Panc1 (cell line): Measurements from ENCODE around the gene TECPR1. TPM values are rescaled to one million over a fixed set of nuclear protein-coding genes. Genes with fewer than 3 reads are reported as not detected.

Experiments used
- ATAC-seq: fragments of 200-7000 bp; cut with Tn5 transposase; 2 replicates; pipeline ENCODE4 v1.9.1; 2020; ENCODE audit warnings: mild to moderate bottlenecking, moderate library complexity
- BruUV-seq: library from RNA; stranded (reverse); fragments of 400-500 nt; replicated peaks from 2 replicates; lab custom pipeline; 2021; lab: Mats Ljungman, UMichigan
- CTCF ChIA-PET: fragments of 300-600 bp; sonication (Branson Sonifier 250); formaldehyde crosslinking; loops from one replicate; lab custom pipeline; 2022; ENCODE audit warnings: antibody characterized with exemption; lab: Charles Lee
- POLR2A ChIA-PET: fragments of 300-600 bp; sonication (Branson Sonifier 250); formaldehyde crosslinking; loops from one replicate; lab custom pipeline; 2022; ENCODE audit warnings: antibody characterized with exemption; lab: Charles Lee
- DNase-seq: peaks from one replicate; pipeline ENCODE4 v3.0.0-alpha.2; 2010; ENCODE audit warnings: low read depth, low spot score
- H3K27ac ChIP-seq: 2 replicates; pipeline ENCODE4 v1.5.1; 2011; ENCODE audit warnings: mild to moderate bottlenecking, low read length, inconsistent platforms
- H3K27me3 ChIP-seq: fragments of 200-500 bp; sonication (Bioruptor generic); 2 replicates; pipeline ENCODE4 v1.6.0; 2014; ENCODE audit warnings: low read length, inconsistent platforms; ENCODE audit not compliant: control insufficient read depth, insufficient read depth
- H3K36me3 ChIP-seq: fragments of 200-500 bp; sonication (Bioruptor generic); 2 replicates; pipeline ENCODE4 v1.5.1; 2014; ENCODE audit warnings: inconsistent platforms, mild to moderate bottlenecking, low read length, moderate library complexity; ENCODE audit not compliant: control insufficient read depth, insufficient read depth
- H3K4me1 ChIP-seq: 2 replicates; pipeline ENCODE4 v1.5.1; 2011; ENCODE audit warnings: inconsistent platforms, mild to moderate bottlenecking, low read length, moderate library complexity; ENCODE audit not compliant: control insufficient read depth, insufficient read depth
- H3K4me3 ChIP-seq, 2 experiments: 2 replicates each; pipeline ENCODE4 v1.5.1; 2011 to 2012; ENCODE audit warnings: low read depth in 2 of 2, low read length in 2 of 2, mild to moderate bottlenecking in 2 of 2, inconsistent platforms in 1 of 2, moderate library complexity in 1 of 2
- H3K9me3 ChIP-seq: fragments of 200-500 bp; sonication (Bioruptor generic); 2 replicates; pipeline ENCODE4 v1.5.1; 2014; ENCODE audit warnings: low read depth, mild to moderate bottlenecking, inconsistent platforms, low read length, moderate library complexity; ENCODE audit not compliant: control insufficient read depth, insufficient read depth
- CTCF ChIP-seq: fragments of 450-650 bp; IDR thresholded peaks from 2 replicates; pipeline ENCODE4 v1.5.1; 2017; ENCODE audit warnings: mild to moderate bottlenecking
- POLR2AphosphoS5 ChIP-seq: IDR thresholded peaks from 2 replicates; pipeline ENCODE4 v1.6.1; 2012; ENCODE audit warnings: mild to moderate bottlenecking, low read depth, low read length, moderate library complexity
- REST ChIP-seq, 2 experiments: IDR thresholded peaks; 2 replicates each; pipeline ENCODE4 v1.6.1; 2011 to 2012; ENCODE audit warnings: low read depth in 2 of 2, control low read depth in 1 of 2, low read length in 1 of 2, mild to moderate bottlenecking in 1 of 2, moderate library complexity in 1 of 2; ENCODE audit not compliant: insufficient read depth in 1 of 2
- SIN3A ChIP-seq: IDR thresholded peaks from 2 replicates; pipeline ENCODE4 v1.6.1; 2012; ENCODE audit warnings: low read depth, mild to moderate bottlenecking, low read length, moderate library complexity, borderline replicate concordance; ENCODE audit not compliant: insufficient read depth
- TCF7L2 ChIP-seq: IDR thresholded peaks from 2 replicates; pipeline ENCODE4 v1.6.1; 2011; ENCODE audit warnings: mild to moderate bottlenecking, low read depth, low read length, inconsistent platforms
- in situ Hi-C: cut with HindIII; loops from 2 replicates; pipeline ENCODE4 v1.10.0; 2016; ENCODE audit warnings: low sequenced_read_pairs, low pct_unique_long_range_greater_than_20kb
- intact Hi-C: fragments of 100-400 bp; cut with micrococcal nuclease; formaldehyde crosslinking; loops from one replicate; pipeline ENCODE4 v1.10.0; 2022; ENCODE audit not compliant: unreplicated experiment
- total RNA-seq: library from RNA; stranded (reverse); gene quantifications from one replicate; pipeline ENCODE4 v1.2.1, GENCODE V29; 2021; ENCODE audit not compliant: unreplicated experiment

TECPR1 gene
- total RNA-seq, 1 experiment from 2014 or later = 21.0 TPM

- no peaks in the 10 kb centered on the region for H3K27me3 ChIP-seq
- H3K4me3 ChIP-seq = no peak overlapping the region
- BruUV-seq = no TSS peak
- in situ Hi-C loops = no loop called here
- DNase-seq = no peak
- intact Hi-C loops = no loop called here
- no peak for TF ChIP-seq SIN3A
- no peak for TF ChIP-seq TCF7L2
- no peak for TF ChIP-seq REST (IDR thresholded peaks at IDR 0.05; ENCODE audit: insufficient read depth in 1 of 2, low read depth in 2 of 2, low read length in 1 of 2)
- no peak for TF ChIP-seq CTCF
- no peak for TF ChIP-seq POLR2AphosphoS5
- no peak for ATAC-seq
- no peak overlapping the region for H3K27ac ChIP-seq
- no peaks in the 10 kb centered on the region for H3K9me3 ChIP-seq
- no peaks in the 10 kb centered on the region for H3K4me1 ChIP-seq
- no peaks in the 10 kb centered on the region for H3K36me3 ChIP-seq
- CTCF ChIA-PET = no interaction called here
- POLR2A ChIA-PET = no interaction called here
These were observed 23.2 kb downstream of the TECPR1 start for GRCh38 chr7:98228801-98229200.

- DNase-seq (no peak), ATAC-seq (no peak)
- CTCF ChIA-PET = interaction anchor here (0.7 kb wide), 1 partner anchor 32 kb away, joined by 3 read pairs; no protein-coding TSS in a partner anchor
- Histone ChIP-seq H3K4me3 (no peak overlapping the region), H3K4me1 (no peaks in the 10 kb centered on the region), H3K27me3 (no peaks in the 10 kb centered on the region), H3K36me3 (no peaks in the 10 kb centered on the region), H3K9me3 (no peaks in the 10 kb centered on the region), H3K27ac (no peak overlapping the region)
- in situ Hi-C loops = no loop called here
- TF ChIP-seq TCF7L2 (no peak), REST (IDR thresholded peaks at IDR 0.05; ENCODE audit: insufficient read depth in 1 of 2, low read depth in 2 of 2, low read length in 1 of 2) (no peak), CTCF (no peak), SIN3A (no peak), POLR2AphosphoS5 (no peak)
- no TSS peak for BruUV-seq
- intact Hi-C loops = no loop called here
- POLR2A ChIA-PET = no interaction called here
These were observed 24.1 kb downstream of the TECPR1 start for GRCh38 chr7:98227939-98228338.
